RWPE1 (cell line): ENCODE data around the gene CCDC192.
"Not testable (repeated sequence)": the region's sequence is repeated elsewhere in the genome, so short reads cannot be mapped to it uniquely, and the experiment has no call there.

Experiments used
- CTCF ChIA-PET: fragments of 350-600 bp; sonication (Branson Sonifier 250); formaldehyde crosslinking; extraction: SDS; loops from one replicate; lab custom pipeline; 2021; lab: Yijun Ruan, JAX
- POLR2A ChIA-PET: fragments of 400-600 bp; formaldehyde crosslinking; extraction: SDS; loops from one replicate; lab custom pipeline; 2020; ENCODE audit warnings: antibody characterized with exemption; ENCODE audit not compliant: low non-redundant PET; lab: Yijun Ruan, JAX
- DNase-seq: peaks from one replicate; pipeline ENCODE4 v3.0.0; 2012; ENCODE audit warnings: low spot score
- H3K27ac ChIP-seq: fragments of 450-650 bp; 2 replicates; pipeline ENCODE4 v1.5.1; 2017
- TF ChIP-seq, protein P1 (sequence below): fragments of 450-650 bp; conservative IDR thresholded peaks from 2 replicates; pipeline ENCODE4 v1.5.1; 2017; ENCODE audit warnings: low read depth, mild to moderate bottlenecking

The CCDC192 gene

GRCh38 chr5:127770272-127770671 lies 67.1 kb downstream of the CCDC192 start:
- DNase-seq: no peak
- CTCF ChIA-PET: no interaction called here
- TF ChIP-seq, protein P1, sequence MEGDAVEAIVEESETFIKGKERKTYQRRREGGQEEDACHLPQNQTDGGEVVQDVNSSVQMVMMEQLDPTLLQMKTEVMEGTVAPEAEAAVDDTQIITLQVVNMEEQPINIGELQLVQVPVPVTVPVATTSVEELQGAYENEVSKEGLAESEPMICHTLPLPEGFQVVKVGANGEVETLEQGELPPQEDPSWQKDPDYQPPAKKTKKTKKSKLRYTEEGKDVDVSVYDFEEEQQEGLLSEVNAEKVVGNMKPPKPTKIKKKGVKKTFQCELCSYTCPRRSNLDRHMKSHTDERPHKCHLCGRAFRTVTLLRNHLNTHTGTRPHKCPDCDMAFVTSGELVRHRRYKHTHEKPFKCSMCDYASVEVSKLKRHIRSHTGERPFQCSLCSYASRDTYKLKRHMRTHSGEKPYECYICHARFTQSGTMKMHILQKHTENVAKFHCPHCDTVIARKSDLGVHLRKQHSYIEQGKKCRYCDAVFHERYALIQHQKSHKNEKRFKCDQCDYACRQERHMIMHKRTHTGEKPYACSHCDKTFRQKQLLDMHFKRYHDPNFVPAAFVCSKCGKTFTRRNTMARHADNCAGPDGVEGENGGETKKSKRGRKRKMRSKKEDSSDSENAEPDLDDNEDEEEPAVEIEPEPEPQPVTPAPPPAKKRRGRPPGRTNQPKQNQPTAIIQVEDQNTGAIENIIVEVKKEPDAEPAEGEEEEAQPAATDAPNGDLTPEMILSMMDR: no peak
- no peak overlapping the region for H3K27ac ChIP-seq
- POLR2A ChIA-PET: no interaction called here

DNA sequence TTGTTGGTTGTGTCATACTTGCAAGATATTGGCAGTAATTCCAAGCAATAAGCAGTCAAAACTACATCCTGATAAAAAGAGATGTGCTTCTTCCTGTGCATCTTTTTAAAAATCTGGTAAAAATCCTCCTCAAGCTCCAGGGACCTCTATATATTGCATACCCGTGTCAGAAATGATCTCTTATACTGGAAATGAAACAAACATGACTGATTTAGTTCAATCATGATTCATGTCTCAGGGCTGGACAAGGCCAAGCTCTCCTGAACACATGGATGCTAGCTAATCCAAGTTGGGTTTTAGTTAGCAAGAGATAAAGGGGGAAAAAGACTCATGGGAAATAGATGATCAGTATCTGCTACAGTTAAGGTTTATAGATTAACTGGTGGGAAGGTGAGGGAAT lies 69.3 kb downstream of the CCDC192 start:
- CTCF ChIA-PET: no interaction called here
- TF ChIP-seq, protein P1: no peak
- H3K27ac ChIP-seq: no peak overlapping the region
- POLR2A ChIA-PET: no interaction called here
- no peak for DNase-seq

DNA sequence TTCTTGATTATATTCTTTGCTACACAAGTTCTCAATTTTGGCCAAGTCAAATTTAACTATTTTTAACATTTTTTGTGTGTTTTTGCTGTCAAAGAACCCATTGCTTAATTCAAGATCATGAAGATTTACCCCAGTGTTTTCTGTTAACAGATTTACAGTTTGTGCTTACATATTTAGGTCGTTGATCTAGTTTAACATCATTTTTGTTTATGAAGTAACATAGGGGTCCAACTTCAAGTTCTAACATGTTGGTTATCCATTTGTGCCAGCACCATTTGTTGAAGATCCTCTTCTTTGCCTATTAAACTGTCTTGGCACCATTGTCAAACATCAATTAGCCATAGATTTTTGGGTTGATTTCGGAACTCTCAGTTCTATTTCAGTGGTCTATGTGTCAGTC lies 71.0 kb downstream of the CCDC192 start:
- DNase-seq: no peak
- H3K27ac ChIP-seq: no peak overlapping the region
- ChIA-PET CTCF (no interaction called here), POLR2A (no interaction called here)
- TF ChIP-seq, protein P1: no peak

DNA sequence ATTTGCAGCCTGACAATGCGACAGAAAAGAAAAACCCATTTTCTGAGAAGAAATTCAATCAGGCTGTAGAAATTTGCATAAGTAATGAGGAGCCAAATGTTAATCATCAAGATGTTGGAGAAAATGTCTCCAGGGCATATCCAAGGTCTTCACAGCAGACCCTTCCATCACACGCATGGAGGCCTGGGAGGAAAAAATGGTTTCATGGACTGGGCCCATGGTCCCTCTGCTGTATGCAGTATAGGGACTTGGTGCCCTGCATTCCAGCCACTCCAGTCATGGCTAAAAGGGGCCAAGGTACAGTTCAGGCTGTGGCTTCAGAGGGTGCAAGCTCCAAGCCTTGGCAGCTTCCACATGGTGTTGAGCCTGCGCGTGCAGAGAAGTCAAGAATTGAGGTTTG lies 73.3 kb downstream of the CCDC192 start:
- TF ChIP-seq, protein P1: no peak
- CTCF ChIA-PET: interaction anchor here (1.0 kb wide), 1 partner anchor 17 kb away, joined by 4 read pairs; no protein-coding TSS in a partner anchor
- H3K27ac ChIP-seq: no peak overlapping the region
- DNase-seq: no peak
- POLR2A ChIA-PET: no interaction called here

- POLR2A ChIA-PET: no interaction called here
- DNase-seq: no peak
- no peak overlapping the region for H3K27ac ChIP-seq
- TF ChIP-seq, protein P1: no peak
- CTCF ChIA-PET: interaction anchor here (0.6 to 0.7 kb wide), 2 partner anchors 9 to 705 kb away, joined by 3 read pairs; no protein-coding TSS in a partner anchor
These were observed 74.8 kb downstream of the CCDC192 start for GRCh38 chr5:127777957-127778356.

DNA sequence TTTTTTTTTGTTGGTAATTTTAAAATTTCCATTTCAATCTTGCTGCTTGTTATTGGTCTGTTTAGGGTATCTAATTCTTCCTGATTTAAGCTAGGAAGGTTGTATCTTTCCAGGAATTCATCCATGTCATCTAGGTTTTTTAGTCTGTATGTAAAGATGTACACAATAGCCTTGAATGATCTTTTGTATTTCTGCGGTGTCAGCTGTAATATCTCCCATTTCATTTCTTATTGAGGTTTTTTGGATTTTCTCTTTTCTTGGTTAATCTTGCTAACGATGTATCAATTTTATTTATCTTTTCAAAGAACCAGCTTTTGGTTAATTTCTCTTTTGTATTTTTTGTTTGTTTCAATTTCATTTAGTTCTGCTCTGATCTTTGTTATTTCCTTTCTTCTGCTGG lies 79.3 kb downstream of the CCDC192 start:
- CTCF ChIA-PET, DNase-seq, H3K27ac ChIP-seq, POLR2A ChIA-PET: not testable (repeated sequence)

GRCh38 chr5:127785098-127785927 lies 82.1 kb downstream of the CCDC192 start:
- no peak overlapping the region for H3K27ac ChIP-seq
- ChIA-PET POLR2A (no interaction called here), CTCF (no interaction called here)
- DNase-seq: peak; percentile 38
- TF ChIP-seq, protein P1: no peak
